ENCODE data around the gene TMEM200A. TPM values are rescaled to one million over a fixed set of nuclear protein-coding genes. Genes with fewer than 3 reads are reported as not detected.

TMEM200A gene
- total RNA-seq, 2 donors from 2014 or later, result 0.87 to 5.1 TPM

- intact Hi-C loops (cut with DNase I), result no loop called here
- no peaks in the 10 kb centered on the region for H3K4me1 ChIP-seq (replicated peaks)
- no peaks in the 10 kb centered on the region for H3K9me3 ChIP-seq
- DNase-seq (ENCODE audit: low spot score), result no peak
- TF ChIP-seq CTCF (IDR thresholded peaks at IDR 0.05), result no peak
- TF ChIP-seq POLR2AphosphoS5 (IDR thresholded peaks at IDR 0.05), result no peak
- no peak for TF ChIP-seq POLR2A (IDR thresholded peaks at IDR 0.05)
- H3K27ac ChIP-seq, result no peak overlapping the region
- H3K27me3 ChIP-seq (replicated peaks; ENCODE audit: insufficient read depth), result no peaks in the 10 kb centered on the region
- no peak overlapping the region for H3K4me3 ChIP-seq
- WGBS, result 90% methylated on average over 2 of the region's 2 CpGs
- no peaks in the 10 kb centered on the region for H3K36me3 ChIP-seq
Measured at GRCh38 chr6:130377915-130378314, 12.1 kb downstream of the TMEM200A start.

- Histone ChIP-seq H3K27ac (no peak overlapping the region), H3K27me3 (replicated peaks; ENCODE audit: insufficient read depth) (no peaks in the 10 kb centered on the region), H3K9me3 (no peaks in the 10 kb centered on the region), H3K4me1 (replicated peaks) (no peaks in the 10 kb centered on the region), H3K4me3 (no peak overlapping the region), H3K36me3 (no peaks in the 10 kb centered on the region)
- no peak for DNase-seq (ENCODE audit: low spot score)
- intact Hi-C loops (cut with DNase I), result no loop called here
- TF ChIP-seq POLR2A (IDR thresholded peaks at IDR 0.05), result no peak
- no peak for TF ChIP-seq POLR2AphosphoS5 (IDR thresholded peaks at IDR 0.05)
- TF ChIP-seq CTCF (IDR thresholded peaks at IDR 0.05), result no peak
- 96% methylated on average over 3 of the region's 3 CpGs for WGBS
Measured at GRCh38 chr6:130379223-130379622, 13.4 kb downstream of the TMEM200A start.

GRCh38 chr6:130381012-130381411 is 15.2 kb downstream of the TMEM200A start:
- intact Hi-C loops (cut with DNase I), result no loop called here
- DNase-seq (ENCODE audit: low spot score), result no peak
- H3K4me3 ChIP-seq, result no peak overlapping the region

GRCh38 chr6:130381459-130382380 is 15.9 kb downstream of the TMEM200A start:
- H3K36me3 ChIP-seq, result no peaks in the 10 kb centered on the region
- H3K4me3 ChIP-seq, result no peak overlapping the region
- no peaks in the 10 kb centered on the region for H3K27me3 ChIP-seq (replicated peaks; ENCODE audit: insufficient read depth)
- 80% methylated on average over 7 of the region's 7 CpGs for WGBS
- H3K27ac ChIP-seq, result no peak overlapping the region
- TF ChIP-seq POLR2A (IDR thresholded peaks at IDR 0.05) (no peak), POLR2AphosphoS5 (IDR thresholded peaks at IDR 0.05) (no peak), CTCF (IDR thresholded peaks at IDR 0.05) (no peak)
- intact Hi-C loops (cut with DNase I), result no loop called here
- H3K9me3 ChIP-seq, result no peaks in the 10 kb centered on the region
- H3K4me1 ChIP-seq (replicated peaks), result no peaks in the 10 kb centered on the region
- DNase-seq (ENCODE audit: low spot score), result no peak

More at GRCh38 chr6:130381012-130381411, 15.2 kb downstream of the TMEM200A start:
- no peak overlapping the region for H3K27ac ChIP-seq
- H3K27me3 ChIP-seq (replicated peaks; ENCODE audit: insufficient read depth), result no peaks in the 10 kb centered on the region
- H3K4me1 ChIP-seq (replicated peaks), result no peaks in the 10 kb centered on the region
- H3K9me3 ChIP-seq, result no peaks in the 10 kb centered on the region
- TF ChIP-seq CTCF (IDR thresholded peaks at IDR 0.05) (no peak), POLR2A (IDR thresholded peaks at IDR 0.05) (no peak)
- no peaks in the 10 kb centered on the region for H3K36me3 ChIP-seq

Data from prostate gland (tissue), 2 donors.